HEK293 (cell line): ENCODE measurements around the gene CDC14A.

ENCODE experiments used
- CTCF ChIP-seq: fragments of 450-650 bp; formaldehyde crosslinking; IDR thresholded peaks from 2 replicates; pipeline ENCODE4 v1.5.1; 2016; ENCODE audit warnings: missing biosample characterization, missing genetic modification characterization
- REPIN1 ChIP-seq: fragments of 450-650 bp; formaldehyde crosslinking; IDR thresholded peaks from 2 replicates; pipeline ENCODE4 v1.5.1; 2017; ENCODE audit warnings: missing biosample characterization, missing genetic modification characterization, low read depth
- YY1 ChIP-seq: fragments of 450-650 bp; formaldehyde crosslinking; IDR thresholded peaks from 2 replicates; pipeline ENCODE4 v1.5.1; 2018; ENCODE audit warnings: missing biosample characterization, missing genetic modification characterization
- ZBTB7A ChIP-seq: fragments of 450-650 bp; formaldehyde crosslinking; IDR thresholded peaks from 2 replicates; pipeline ENCODE4 v1.5.1; 2016; ENCODE audit warnings: low read depth, missing biosample characterization, missing genetic modification characterization
- ZNF530 ChIP-seq: fragments of 450-650 bp; formaldehyde crosslinking; IDR thresholded peaks from 2 replicates; pipeline ENCODE4 v1.5.1; 2016; ENCODE audit warnings: low read depth, missing biosample characterization, missing genetic modification characterization
- ZNF596 ChIP-seq: fragments of 450-650 bp; IDR thresholded peaks from 2 replicates; pipeline ENCODE4 v1.5.0; 2018; ENCODE audit warnings: missing biosample characterization, mild to moderate bottlenecking, missing genetic modification characterization, moderate library complexity
- ZNF670 ChIP-seq: fragments of 450-650 bp; formaldehyde crosslinking; IDR thresholded peaks from 2 replicates; pipeline ENCODE4 v1.5.1; 2016; ENCODE audit warnings: missing biosample characterization, missing genetic modification characterization, low read depth
- ZXDB ChIP-seq: fragments of 450-650 bp; formaldehyde crosslinking; IDR thresholded peaks from 2 replicates; pipeline ENCODE4 v1.5.1; 2016; ENCODE audit warnings: missing biosample characterization, missing genetic modification characterization
- TF ChIP-seq, protein P1 (sequence below): fragments of 450-650 bp; formaldehyde crosslinking; IDR thresholded peaks from 2 replicates; pipeline ENCODE4 v1.5.1; 2016; ENCODE audit warnings: missing biosample characterization, missing genetic modification characterization

DNA sequence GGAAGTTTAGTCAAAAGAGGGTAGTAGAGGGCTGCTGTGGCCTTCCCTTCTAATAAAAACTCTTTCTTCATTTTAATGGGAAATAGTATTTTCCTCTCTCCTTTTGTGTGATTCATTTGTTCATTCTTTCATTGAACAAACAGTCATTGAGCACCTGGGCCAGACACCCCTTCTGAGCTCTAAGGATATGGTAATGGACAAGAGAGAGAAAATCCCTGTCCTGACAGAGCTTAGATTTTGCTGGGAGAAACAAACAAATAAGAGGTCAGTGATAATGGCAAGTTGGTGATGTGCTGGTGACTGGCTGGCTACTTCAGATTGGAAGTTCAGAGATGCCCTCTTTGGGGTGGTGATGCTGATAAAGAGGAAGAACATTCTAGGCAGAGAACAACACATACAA, 59.3 kb downstream of the CDC14A start:
- no peak for TF ChIP-seq ZNF670 (tag by site-specific recombination)
- no peak for TF ChIP-seq ZNF596 (tag by site-specific recombination)
- TF ChIP-seq YY1 (tag by site-specific recombination): no peak
- no peak for TF ChIP-seq REPIN1 (tag by site-specific recombination)
- no peak for TF ChIP-seq CTCF (tag by site-specific recombination)
- TF ChIP-seq, protein P1, sequence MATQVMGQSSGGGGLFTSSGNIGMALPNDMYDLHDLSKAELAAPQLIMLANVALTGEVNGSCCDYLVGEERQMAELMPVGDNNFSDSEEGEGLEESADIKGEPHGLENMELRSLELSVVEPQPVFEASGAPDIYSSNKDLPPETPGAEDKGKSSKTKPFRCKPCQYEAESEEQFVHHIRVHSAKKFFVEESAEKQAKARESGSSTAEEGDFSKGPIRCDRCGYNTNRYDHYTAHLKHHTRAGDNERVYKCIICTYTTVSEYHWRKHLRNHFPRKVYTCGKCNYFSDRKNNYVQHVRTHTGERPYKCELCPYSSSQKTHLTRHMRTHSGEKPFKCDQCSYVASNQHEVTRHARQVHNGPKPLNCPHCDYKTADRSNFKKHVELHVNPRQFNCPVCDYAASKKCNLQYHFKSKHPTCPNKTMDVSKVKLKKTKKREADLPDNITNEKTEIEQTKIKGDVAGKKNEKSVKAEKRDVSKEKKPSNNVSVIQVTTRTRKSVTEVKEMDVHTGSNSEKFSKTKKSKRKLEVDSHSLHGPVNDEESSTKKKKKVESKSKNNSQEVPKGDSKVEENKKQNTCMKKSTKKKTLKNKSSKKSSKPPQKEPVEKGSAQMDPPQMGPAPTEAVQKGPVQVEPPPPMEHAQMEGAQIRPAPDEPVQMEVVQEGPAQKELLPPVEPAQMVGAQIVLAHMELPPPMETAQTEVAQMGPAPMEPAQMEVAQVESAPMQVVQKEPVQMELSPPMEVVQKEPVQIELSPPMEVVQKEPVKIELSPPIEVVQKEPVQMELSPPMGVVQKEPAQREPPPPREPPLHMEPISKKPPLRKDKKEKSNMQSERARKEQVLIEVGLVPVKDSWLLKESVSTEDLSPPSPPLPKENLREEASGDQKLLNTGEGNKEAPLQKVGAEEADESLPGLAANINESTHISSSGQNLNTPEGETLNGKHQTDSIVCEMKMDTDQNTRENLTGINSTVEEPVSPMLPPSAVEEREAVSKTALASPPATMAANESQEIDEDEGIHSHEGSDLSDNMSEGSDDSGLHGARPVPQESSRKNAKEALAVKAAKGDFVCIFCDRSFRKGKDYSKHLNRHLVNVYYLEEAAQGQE: no peak
- TF ChIP-seq ZXDB (tag by site-specific recombination): no peak
- no peak for TF ChIP-seq ZNF530 (tag by site-specific recombination)
- no peak for TF ChIP-seq ZBTB7A (tag by site-specific recombination)
